HFF-Myc (cell line): ENCODE results near the gene GLDN.

Source experiments
- DNase-seq: peaks from one replicate; pipeline ENCODE4 v3.0.0-alpha.2; 2011; ENCODE audit warnings: low read depth; ENCODE audit errors: extremely low read depth
- H3K4me3 ChIP-seq: replicated peaks from 2 replicates; pipeline ENCODE4 v1.5.1; 2011; ENCODE audit warnings: low read depth, mild to moderate bottlenecking, control low read depth, low read length
- TF ChIP-seq, protein P1 (sequence below): IDR thresholded peaks from 2 replicates; pipeline ENCODE4 v1.5.1; 2012; ENCODE audit warnings: mild to moderate bottlenecking, low read depth, low read length, control low read depth; ENCODE audit errors: missing control alignments

Gene GLDN

DNA sequence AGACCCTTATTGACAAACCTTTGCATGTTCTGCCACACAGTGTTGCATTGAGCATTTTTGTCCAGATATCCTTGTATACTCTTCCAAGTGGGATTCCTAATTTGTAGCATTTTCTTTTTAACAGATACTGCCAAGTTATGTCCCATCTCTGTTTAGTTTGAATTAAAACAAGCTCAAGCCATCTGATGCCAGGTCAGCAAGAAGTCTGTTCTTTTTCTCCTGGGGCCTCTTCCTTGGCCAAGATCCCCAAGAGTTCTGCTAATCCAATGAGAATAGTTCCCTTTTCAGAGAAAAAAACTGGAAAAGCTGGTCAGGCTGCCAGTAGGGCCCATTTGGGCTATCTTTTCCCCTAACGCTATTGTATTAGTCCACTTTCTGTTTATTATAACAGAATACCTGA lies 29.8 kb downstream of the GLDN start:
- TF ChIP-seq, protein P1, sequence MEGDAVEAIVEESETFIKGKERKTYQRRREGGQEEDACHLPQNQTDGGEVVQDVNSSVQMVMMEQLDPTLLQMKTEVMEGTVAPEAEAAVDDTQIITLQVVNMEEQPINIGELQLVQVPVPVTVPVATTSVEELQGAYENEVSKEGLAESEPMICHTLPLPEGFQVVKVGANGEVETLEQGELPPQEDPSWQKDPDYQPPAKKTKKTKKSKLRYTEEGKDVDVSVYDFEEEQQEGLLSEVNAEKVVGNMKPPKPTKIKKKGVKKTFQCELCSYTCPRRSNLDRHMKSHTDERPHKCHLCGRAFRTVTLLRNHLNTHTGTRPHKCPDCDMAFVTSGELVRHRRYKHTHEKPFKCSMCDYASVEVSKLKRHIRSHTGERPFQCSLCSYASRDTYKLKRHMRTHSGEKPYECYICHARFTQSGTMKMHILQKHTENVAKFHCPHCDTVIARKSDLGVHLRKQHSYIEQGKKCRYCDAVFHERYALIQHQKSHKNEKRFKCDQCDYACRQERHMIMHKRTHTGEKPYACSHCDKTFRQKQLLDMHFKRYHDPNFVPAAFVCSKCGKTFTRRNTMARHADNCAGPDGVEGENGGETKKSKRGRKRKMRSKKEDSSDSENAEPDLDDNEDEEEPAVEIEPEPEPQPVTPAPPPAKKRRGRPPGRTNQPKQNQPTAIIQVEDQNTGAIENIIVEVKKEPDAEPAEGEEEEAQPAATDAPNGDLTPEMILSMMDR: no peak
- no peak overlapping the region for H3K4me3 ChIP-seq

DNA sequence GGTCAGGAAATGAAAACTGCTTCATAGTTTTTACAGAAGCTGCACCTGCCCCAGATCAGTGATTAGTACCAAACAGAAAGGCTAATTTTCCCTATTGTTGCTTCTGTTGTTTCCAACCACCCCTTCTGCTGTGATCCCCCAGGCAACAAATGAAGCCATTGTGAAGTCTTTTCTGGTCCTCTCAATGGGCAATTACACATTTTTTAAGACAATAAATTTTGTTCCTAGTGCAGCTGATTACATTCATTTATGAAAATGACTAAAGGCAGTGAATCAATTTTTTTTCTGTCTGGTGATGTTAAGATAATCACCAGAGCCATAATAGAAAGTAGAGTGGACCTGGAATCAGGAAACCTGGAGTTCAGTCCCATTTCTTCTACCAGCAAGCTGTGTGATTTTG lies 32.7 kb downstream of the GLDN start:
- TF ChIP-seq, protein P1: no peak
- no peak overlapping the region for H3K4me3 ChIP-seq
- DNase-seq: no peak

More for the DNA sequence above, 29.8 kb downstream of the GLDN start:
- DNase-seq: no peak

DNA sequence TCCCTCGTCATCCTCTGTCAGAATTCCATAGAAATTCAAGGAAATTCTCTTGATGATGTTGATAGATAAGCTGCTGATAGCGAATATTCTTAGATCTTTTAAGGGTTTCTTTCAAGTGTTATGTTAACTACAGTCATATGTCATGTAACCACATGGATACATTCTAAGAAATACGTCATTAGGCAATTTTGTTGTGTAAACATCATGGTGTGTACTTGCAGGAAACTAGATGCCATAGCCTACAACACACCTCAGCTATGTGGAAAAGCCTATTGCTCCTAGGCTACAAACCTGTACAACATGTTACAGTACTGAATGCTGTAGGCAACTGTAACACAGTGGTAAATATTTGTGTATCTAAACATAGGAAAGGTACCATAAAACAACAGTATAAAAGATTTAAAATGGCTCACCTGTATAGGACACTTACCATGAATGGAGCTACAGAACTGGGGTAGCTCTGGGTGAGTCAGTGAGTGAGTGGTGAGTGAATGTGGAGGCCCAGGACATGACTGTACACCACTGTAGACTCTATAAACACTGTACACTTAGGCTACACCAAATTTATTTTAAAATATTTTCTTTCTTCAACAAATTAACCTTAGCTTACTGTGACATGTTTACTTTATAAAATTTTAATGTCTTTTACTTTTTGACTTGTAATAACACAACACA lies 34.6 kb downstream of the GLDN start:
- H3K4me3 ChIP-seq: no peak overlapping the region
- TF ChIP-seq, protein P1: no peak
- no peak for DNase-seq

DNA sequence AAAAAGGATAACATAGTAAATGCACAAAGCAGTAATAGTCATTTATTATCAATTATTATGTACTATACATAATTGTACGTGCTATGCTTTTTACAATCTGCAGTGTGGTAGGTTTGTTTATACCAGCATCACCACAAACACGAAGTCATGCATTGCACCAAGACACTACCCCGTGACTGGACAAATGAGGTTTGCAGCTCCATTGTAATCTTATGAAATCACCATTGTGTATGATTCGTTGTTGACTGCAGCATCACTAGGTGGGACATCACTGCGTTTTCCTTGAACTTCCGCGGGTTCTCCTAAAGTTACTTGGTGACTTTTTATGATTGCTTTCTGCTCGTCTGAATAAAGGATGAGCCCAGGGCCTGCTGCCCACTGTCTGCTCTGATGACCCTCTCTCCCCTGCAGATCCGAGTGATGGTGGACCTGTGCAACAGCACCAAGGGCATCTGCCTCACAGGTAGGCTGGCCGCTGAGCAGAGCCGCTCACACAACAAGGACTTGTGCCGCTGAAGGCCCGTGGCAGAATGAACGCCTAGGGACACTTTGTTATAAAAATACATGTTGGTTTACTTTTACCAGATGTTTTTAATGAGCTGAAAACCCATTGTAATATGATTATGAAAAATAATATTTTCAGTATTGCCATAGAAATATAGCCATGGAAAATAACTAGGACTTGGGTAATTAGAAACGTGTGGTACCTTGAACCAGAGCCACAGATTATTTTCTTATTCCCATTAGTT lies 35.8 kb downstream of the GLDN start:
- H3K4me3 ChIP-seq: no peak overlapping the region
- TF ChIP-seq, protein P1: no peak
- DNase-seq: peak; percentile 42

DNA sequence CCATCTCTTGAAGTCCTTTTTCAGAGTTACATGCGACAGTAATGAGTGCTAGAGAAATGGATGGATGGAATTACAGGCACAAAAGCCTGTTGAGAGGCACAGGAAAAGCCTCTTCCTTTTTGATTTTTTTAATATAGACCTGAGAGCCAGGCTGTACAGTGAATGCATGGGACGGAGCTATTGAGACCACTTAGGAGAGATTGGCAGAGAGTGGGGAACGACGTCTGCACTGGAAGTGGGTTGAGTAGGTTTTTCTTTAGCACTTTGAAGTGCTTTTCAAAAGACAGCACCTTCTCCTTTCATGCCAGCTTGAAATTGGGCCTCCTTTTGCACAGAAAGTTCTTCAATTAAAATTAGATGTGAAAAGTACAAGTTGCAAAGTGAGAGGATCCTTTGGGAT lies 37.0 kb downstream of the GLDN start:
- DNase-seq: no peak
- TF ChIP-seq, protein P1: no peak
- no peak overlapping the region for H3K4me3 ChIP-seq

DNA sequence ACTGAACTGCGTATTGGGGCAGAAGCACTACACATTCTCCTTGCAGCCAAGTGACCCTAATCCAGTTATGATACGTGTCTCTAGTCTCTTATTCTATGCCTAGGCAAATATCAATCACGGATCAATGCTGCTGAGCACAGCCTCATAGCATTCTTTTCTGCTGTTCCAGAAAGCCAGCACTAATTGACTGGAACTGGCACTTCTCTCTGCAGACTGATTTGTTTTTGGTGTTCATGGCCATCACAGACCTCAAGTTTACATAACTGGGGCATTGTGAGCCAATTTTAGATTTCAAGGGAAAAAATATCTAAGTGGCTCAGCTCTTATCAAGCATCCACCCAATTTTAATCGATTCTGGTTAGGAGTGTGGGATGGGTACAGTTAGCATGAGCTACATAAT lies 37.9 kb downstream of the GLDN start:
- no peak overlapping the region for H3K4me3 ChIP-seq
- TF ChIP-seq, protein P1: no peak
- no peak for DNase-seq
